22Rv1 (cell line): ENCODE results near the gene CHEK1.

ENCODE experiments used
- ZFX ChIP-seq: fragments of 450-650 bp; IDR thresholded peaks from 2 replicates; pipeline ENCODE4 v1.6.1; 2017; ENCODE audit warnings: antibody characterized with exemption, borderline replicate concordance
- TF ChIP-seq, protein P1 (sequence below): fragments of 450-650 bp; IDR thresholded peaks from 2 replicates; pipeline ENCODE4 v1.5.1; 2017; ENCODE audit warnings: mild to moderate bottlenecking

DNA sequence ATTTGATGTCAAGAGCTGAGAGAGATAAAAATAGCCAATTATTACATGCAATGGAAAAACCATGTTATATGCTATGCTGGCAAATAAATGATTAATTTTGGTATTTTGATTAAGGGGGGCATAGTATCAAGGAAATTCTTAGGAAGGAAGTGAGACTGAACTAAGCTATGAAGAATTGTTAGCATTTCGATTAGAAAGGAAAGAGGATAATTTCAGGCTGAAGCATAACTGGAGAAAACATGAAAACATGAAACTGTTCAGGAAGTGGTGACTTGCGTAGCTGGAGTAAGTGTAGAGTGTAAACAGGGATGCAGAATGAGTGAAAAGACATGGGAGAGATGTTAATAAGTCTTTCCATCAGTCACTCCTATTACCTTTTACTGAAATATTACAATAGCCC is 49.2 kb downstream of the CHEK1 start:
- TF ChIP-seq, protein P1, sequence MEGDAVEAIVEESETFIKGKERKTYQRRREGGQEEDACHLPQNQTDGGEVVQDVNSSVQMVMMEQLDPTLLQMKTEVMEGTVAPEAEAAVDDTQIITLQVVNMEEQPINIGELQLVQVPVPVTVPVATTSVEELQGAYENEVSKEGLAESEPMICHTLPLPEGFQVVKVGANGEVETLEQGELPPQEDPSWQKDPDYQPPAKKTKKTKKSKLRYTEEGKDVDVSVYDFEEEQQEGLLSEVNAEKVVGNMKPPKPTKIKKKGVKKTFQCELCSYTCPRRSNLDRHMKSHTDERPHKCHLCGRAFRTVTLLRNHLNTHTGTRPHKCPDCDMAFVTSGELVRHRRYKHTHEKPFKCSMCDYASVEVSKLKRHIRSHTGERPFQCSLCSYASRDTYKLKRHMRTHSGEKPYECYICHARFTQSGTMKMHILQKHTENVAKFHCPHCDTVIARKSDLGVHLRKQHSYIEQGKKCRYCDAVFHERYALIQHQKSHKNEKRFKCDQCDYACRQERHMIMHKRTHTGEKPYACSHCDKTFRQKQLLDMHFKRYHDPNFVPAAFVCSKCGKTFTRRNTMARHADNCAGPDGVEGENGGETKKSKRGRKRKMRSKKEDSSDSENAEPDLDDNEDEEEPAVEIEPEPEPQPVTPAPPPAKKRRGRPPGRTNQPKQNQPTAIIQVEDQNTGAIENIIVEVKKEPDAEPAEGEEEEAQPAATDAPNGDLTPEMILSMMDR = no peak
- no peak for TF ChIP-seq ZFX
